Stimulated activated naive CD8-positive, alpha-beta T cell treated with anti-CD3 and anti-CD28 coated beads, Interleukin-15, amount 100 ng/mL, for 72 hours (primary cell): ENCODE measurements around the gene TRPV6.

ENCODE experiments used
- ATAC-seq: fragments of 150-1000 bp; cut with Tn5 transposase; 2 replicates; pipeline ENCODE4 v1.10.0; 2021; ENCODE audit warnings: mild to moderate bottlenecking, moderate library complexity
- DNase-seq, 2 donors: peaks; one replicate each; pipeline ENCODE4 v3.0.0; 2021 to 2022
- H3K27ac Mint-ChIP-seq, 2 donors: one replicate each; pipeline ENCODE4 v1.8.0; 2022; ENCODE audit warnings: mild to moderate bottlenecking in 2 of 2, mixed read lengths in 2 of 2, moderate library complexity in 2 of 2
- H3K27me3 Mint-ChIP-seq: one replicate; pipeline ENCODE4 v1.8.0; 2022; ENCODE audit warnings: mixed read lengths
- H3K4me1 Mint-ChIP-seq: one replicate; pipeline ENCODE4 v1.8.0; 2022; ENCODE audit warnings: mild to moderate bottlenecking, mixed read lengths
- H3K4me3 Mint-ChIP-seq, 2 donors: one replicate each; pipeline ENCODE4 v1.8.0; 2022; ENCODE audit warnings: mild to moderate bottlenecking in 2 of 2, mixed read lengths in 2 of 2, moderate library complexity in 1 of 2
- H3K9me3 Mint-ChIP-seq, 2 donors: one replicate each; pipeline ENCODE4 v1.8.0; 2022; ENCODE audit warnings: mixed read lengths in 2 of 2

Gene TRPV6

GRCh38 chr7:142914121-142914520 is 28.6 kb upstream of the TRPV6 start:
- no peak overlapping the region for H3K4me3 Mint-ChIP-seq
- no peak for ATAC-seq
- no peak for DNase-seq
- H3K4me1 Mint-ChIP-seq: no peaks in the 10 kb centered on the region
- no peak overlapping the region for H3K27ac Mint-ChIP-seq
- H3K27me3 Mint-ChIP-seq: peaks cover 24% of the 10 kb centered on the region
- no peaks in the 10 kb centered on the region for H3K9me3 Mint-ChIP-seq

DNA sequence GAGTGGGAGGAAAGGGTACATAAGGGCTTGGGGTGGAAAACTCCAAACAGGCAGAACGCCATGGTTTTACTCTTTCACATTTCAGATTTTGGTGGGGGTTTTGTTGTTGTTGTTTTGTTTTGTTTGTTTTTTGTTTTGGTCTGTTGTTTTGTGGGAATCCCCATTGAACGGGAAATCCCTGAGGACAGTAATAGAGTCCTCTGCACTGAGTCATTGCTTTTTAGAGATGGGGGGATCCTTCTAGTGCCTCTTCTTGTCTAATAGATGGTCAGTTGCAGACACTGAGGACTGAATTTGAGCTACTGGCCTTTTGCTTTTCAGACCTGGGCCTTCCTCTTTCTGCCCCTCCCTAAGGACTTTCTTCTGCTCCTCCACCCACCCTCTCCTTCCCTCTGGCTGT is 28.0 kb upstream of the TRPV6 start:
- ATAC-seq: no peak
- no peak for DNase-seq
- Mint-ChIP-seq H3K9me3 (no peaks in the 10 kb centered on the region), H3K4me1 (no peaks in the 10 kb centered on the region), H3K27me3 (peaks cover 18% of the 10 kb centered on the region), H3K4me3 (no peak overlapping the region), H3K27ac (no peak overlapping the region)

DNA sequence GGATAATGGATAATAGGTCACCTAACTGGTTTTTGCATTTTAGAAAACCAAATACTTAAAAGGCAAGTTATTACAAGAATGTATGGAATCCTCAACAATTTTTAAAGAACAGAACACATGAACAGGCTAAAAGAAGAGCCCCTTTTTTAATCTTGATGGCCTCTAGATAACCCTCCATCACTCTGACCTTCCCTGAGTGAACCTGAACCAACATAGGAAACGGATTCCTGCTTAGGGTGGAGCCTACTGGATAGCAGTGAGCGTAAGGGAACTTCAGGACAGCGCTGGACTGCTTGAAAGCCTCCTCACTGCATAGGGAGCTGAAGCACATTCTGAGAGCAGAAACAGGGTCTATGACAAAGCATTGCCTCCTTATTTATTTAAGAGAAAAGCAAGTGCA is 27.5 kb upstream of the TRPV6 start:
- Mint-ChIP-seq H3K4me3 (no peak overlapping the region), H3K27ac (no peak overlapping the region), H3K4me1 (no peaks in the 10 kb centered on the region), H3K9me3 (no peaks in the 10 kb centered on the region), H3K27me3 (peaks cover 13% of the 10 kb centered on the region)
- DNase-seq (no peak), ATAC-seq (no peak)

DNA sequence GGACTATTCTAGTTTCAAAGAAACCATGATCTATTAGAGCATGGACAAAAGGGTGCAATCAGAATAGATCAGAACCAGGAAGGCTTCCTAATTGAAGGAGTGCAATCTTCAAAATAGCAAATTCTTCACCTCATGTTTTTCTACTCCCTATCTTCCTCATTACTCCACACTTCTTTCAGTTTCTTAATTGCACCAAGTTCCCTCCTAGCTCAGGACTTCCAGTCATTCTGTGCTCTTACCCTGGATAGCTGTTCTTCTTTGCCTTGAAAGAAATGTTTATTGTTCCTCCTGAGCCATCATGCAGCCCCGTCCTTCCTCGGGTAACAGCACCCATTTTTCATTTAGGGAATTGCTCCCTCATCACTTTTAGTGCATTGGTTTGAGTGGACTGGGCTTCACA is 24.9 kb upstream of the TRPV6 start:
- Mint-ChIP-seq H3K9me3 (peaks cover 0 to 3% of the 10 kb centered on the region in 2 donors), H3K27ac (no peak overlapping the region), H3K4me3 (no peak overlapping the region), H3K4me1 (no peaks in the 10 kb centered on the region), H3K27me3 (peaks cover 12% of the 10 kb centered on the region)
- ATAC-seq: no peak
- DNase-seq: no peak

DNA sequence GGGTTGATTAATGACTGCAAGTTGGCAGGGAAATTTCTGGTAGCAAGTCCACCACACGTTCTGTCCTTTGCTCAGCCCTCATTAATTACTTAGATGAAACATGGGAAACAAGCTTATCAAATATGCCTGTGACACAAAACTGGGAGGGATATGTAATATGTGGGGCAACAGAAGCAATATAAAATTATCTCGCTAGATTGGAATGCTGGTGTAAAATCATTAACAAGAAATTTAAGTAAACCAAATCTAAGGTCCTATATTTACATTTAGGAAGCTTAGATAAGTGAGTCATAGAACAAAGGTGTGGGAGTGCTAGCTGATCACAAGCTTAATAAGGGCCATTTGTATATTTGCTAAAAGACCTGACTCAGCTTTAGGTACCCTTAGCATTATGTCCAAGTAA is 24.5 kb upstream of the TRPV6 start:
- H3K27ac Mint-ChIP-seq: no peak overlapping the region
- H3K9me3 Mint-ChIP-seq: peaks cover 0 to 3% of the 10 kb centered on the region in 2 donors
- DNase-seq (no peak), ATAC-seq (no peak)
- peaks cover 12% of the 10 kb centered on the region for H3K27me3 Mint-ChIP-seq
- no peak overlapping the region for H3K4me3 Mint-ChIP-seq
- H3K4me1 Mint-ChIP-seq: no peaks in the 10 kb centered on the region

GRCh38 chr7:142908921-142909890 is 23.7 kb upstream of the TRPV6 start:
- Mint-ChIP-seq H3K4me3 (no peak overlapping the region), H3K4me1 (no peaks in the 10 kb centered on the region), H3K27me3 (peaks cover 10% of the 10 kb centered on the region), H3K27ac (no peak overlapping the region), H3K9me3 (peaks cover 0 to 3% of the 10 kb centered on the region in 2 donors)
- ATAC-seq (peak; percentile 48), DNase-seq (no peak)

- no peak overlapping the region for H3K27ac Mint-ChIP-seq
- peaks cover under 1% of the 10 kb centered on the region for H3K27me3 Mint-ChIP-seq
- H3K9me3 Mint-ChIP-seq: peaks cover 0 to 3% of the 10 kb centered on the region in 2 donors
- H3K4me1 Mint-ChIP-seq: no peaks in the 10 kb centered on the region
- no peak for DNase-seq
- no peak overlapping the region for H3K4me3 Mint-ChIP-seq
- no peak for ATAC-seq
Measured at GRCh38 chr7:142908290-142908689, 22.7 kb upstream of the TRPV6 start.

- no peak overlapping the region for H3K4me3 Mint-ChIP-seq
- H3K27me3 Mint-ChIP-seq: no peaks in the 10 kb centered on the region
Measured at GRCh38 chr7:142906643-142907042, 21.1 kb upstream of the TRPV6 start.

GRCh38 chr7:142905759-142906158 is 20.2 kb upstream of the TRPV6 start:
- H3K4me3 Mint-ChIP-seq: no peak overlapping the region
- peaks cover 0 to 8% of the 10 kb centered on the region in 2 donors for H3K9me3 Mint-ChIP-seq

More at GRCh38 chr7:142906643-142907042, 21.1 kb upstream of the TRPV6 start:
- H3K27ac Mint-ChIP-seq: no peak overlapping the region
- ATAC-seq (no peak), DNase-seq (no peak)
- no peaks in the 10 kb centered on the region for H3K4me1 Mint-ChIP-seq
- peaks cover 0 to 8% of the 10 kb centered on the region in 2 donors for H3K9me3 Mint-ChIP-seq

DNA sequence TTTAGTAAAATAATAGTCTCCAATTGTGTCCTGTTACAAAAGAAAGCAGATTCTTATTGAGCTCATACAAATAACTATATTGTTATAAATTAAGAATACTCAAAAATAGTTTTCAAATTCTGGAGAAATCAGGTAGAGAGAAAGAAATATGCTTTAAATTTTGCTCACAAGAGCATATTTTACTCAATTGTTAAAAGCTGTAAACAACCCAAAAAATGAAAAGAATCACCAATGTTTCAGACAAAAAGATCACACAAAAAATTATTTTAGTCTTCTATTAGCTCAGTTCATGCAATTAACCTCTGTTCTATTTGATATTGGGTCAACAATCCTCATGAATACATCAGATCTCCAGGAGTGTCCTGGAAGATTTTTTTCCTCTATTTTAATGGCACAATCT is 18.6 kb upstream of the TRPV6 start:
- no peak overlapping the region for H3K4me3 Mint-ChIP-seq
- H3K27me3 Mint-ChIP-seq: no peaks in the 10 kb centered on the region
- no peak overlapping the region for H3K27ac Mint-ChIP-seq
- peaks cover 0 to 8% of the 10 kb centered on the region in 2 donors for H3K9me3 Mint-ChIP-seq
- H3K4me1 Mint-ChIP-seq: no peaks in the 10 kb centered on the region
- no peak for ATAC-seq
- DNase-seq: no peak

More at GRCh38 chr7:142905759-142906158, 20.2 kb upstream of the TRPV6 start:
- ATAC-seq (no peak), DNase-seq (no peak)
- no peaks in the 10 kb centered on the region for H3K27me3 Mint-ChIP-seq
- no peaks in the 10 kb centered on the region for H3K4me1 Mint-ChIP-seq
- no peak overlapping the region for H3K27ac Mint-ChIP-seq

GRCh38 chr7:142901426-142902259 is 16.1 kb upstream of the TRPV6 start:
- ATAC-seq (no peak), DNase-seq (no peak)
- H3K4me1 Mint-ChIP-seq: no peaks in the 10 kb centered on the region
- no peak overlapping the region for H3K27ac Mint-ChIP-seq
- no peak overlapping the region for H3K4me3 Mint-ChIP-seq
- H3K9me3 Mint-ChIP-seq: peaks cover 0 to 8% of the 10 kb centered on the region in 2 donors
- H3K27me3 Mint-ChIP-seq: peaks cover 2% of the 10 kb centered on the region

DNA sequence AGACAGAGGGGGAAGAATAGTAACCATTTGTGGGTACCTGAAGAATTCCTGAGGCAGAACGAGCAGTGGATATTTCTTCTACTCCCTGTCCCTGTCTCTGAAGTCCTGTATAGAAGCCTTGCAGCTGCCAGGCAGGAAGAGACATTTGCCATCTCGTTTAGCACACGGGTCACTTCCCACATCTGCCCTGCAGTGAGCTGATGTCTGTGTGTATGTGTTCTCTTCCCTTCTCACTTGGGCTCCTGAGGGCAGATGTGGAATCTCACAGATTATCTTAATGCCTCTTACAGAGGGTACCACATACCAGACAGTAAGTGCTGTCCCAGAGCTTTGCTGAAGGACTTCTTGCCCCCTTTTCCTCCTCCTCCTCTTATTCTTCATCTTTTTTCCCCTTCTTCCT is 14.1 kb upstream of the TRPV6 start:
- Mint-ChIP-seq H3K4me3 (no peak overlapping the region), H3K9me3 (peaks cover 0 to 4% of the 10 kb centered on the region in 2 donors), H3K4me1 (no peaks in the 10 kb centered on the region), H3K27ac (no peak overlapping the region), H3K27me3 (peaks cover 11% of the 10 kb centered on the region)
- no peak for ATAC-seq
- DNase-seq: no peak

GRCh38 chr7:142898377-142899170 is 13.0 kb upstream of the TRPV6 start:
- Mint-ChIP-seq H3K4me1 (no peaks in the 10 kb centered on the region), H3K27me3 (peaks cover 11% of the 10 kb centered on the region), H3K4me3 (no peak overlapping the region), H3K27ac (no peak overlapping the region), H3K9me3 (peaks cover 0 to 4% of the 10 kb centered on the region in 2 donors)
- no peak for ATAC-seq
- DNase-seq: no peak

DNA sequence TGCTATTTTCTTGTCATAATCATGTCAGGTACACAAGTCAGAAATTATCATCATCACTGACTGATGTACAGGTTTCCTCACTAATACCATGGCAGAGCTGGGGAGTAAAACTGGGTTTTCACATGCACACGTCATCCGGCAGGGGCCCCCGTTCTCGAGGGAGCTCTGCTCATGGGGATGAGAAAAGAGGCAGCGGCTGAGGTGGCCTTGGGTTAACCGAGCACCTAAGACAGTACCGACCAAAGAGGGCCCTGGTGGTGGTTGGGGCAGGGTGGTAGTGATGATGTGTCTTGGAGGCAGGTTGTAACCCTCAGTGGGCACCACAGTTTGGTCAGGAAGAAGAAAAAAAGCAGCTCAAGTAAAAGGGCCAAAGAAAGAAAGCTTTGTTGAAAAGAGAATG is 12.1 kb upstream of the TRPV6 start:
- no peak overlapping the region for H3K4me3 Mint-ChIP-seq
- no peak overlapping the region for H3K27ac Mint-ChIP-seq
- peaks cover 11% of the 10 kb centered on the region for H3K27me3 Mint-ChIP-seq
- H3K4me1 Mint-ChIP-seq: no peaks in the 10 kb centered on the region
- DNase-seq (no peak), ATAC-seq (no peak)
- H3K9me3 Mint-ChIP-seq: no peaks in the 10 kb centered on the region

- Mint-ChIP-seq H3K4me1 (no peaks in the 10 kb centered on the region), H3K27ac (no peak overlapping the region), H3K4me3 (no peak overlapping the region), H3K27me3 (peaks cover 11% of the 10 kb centered on the region), H3K9me3 (no peaks in the 10 kb centered on the region)
- ATAC-seq (no peak), DNase-seq (no peak)
Measured at GRCh38 chr7:142896741-142897379, 11.3 kb upstream of the TRPV6 start.
